GM12878 (cell line): ENCODE results near the gene RAPGEF6.

ENCODE experiments used
- CHD1 ChIP-seq: IDR thresholded peaks from 2 replicates; pipeline ENCODE4 v1.6.1; 2012; ENCODE audit warnings: low read depth, low read length, improper control_type of control experiment
- POLR2A ChIP-seq: IDR thresholded peaks from 2 replicates; pipeline ENCODE4 v1.6.1; 2011; ENCODE audit warnings: low read depth, mild to moderate bottlenecking, low read length
- SIN3A ChIP-seq: IDR thresholded peaks from 2 replicates; pipeline ENCODE4 v1.6.1; 2012; ENCODE audit warnings: low read depth, low read length, improper control_type of control experiment
- TF ChIP-seq, protein P1 (sequence below): fragments of 150-350 bp; IDR thresholded peaks from 2 replicates; pipeline ENCODE4 v1.6.1; 2016; ENCODE audit warnings: low read depth, low read length
- TF ChIP-seq, protein P2 (sequence below), 3 experiments: IDR thresholded peaks in 2 of 3; conservative IDR thresholded peaks in 1 of 3; 2 replicates each; pipeline ENCODE4 v1.5.1; 2011; ENCODE audit warnings: low read depth in 3 of 3, low read length in 3 of 3, mild to moderate bottlenecking in 3 of 3, control low read depth in 2 of 3, moderate library complexity in 2 of 3, inconsistent platforms in 1 of 3, mixed read lengths in 1 of 3; ENCODE audit not compliant: control insufficient read depth in 2 of 3, insufficient read depth in 1 of 3; ENCODE audit errors: extremely low read depth in 1 of 3

- TF ChIP-seq CHD1: no peak
- TF ChIP-seq SIN3A: no peak
- TF ChIP-seq, protein P1, sequence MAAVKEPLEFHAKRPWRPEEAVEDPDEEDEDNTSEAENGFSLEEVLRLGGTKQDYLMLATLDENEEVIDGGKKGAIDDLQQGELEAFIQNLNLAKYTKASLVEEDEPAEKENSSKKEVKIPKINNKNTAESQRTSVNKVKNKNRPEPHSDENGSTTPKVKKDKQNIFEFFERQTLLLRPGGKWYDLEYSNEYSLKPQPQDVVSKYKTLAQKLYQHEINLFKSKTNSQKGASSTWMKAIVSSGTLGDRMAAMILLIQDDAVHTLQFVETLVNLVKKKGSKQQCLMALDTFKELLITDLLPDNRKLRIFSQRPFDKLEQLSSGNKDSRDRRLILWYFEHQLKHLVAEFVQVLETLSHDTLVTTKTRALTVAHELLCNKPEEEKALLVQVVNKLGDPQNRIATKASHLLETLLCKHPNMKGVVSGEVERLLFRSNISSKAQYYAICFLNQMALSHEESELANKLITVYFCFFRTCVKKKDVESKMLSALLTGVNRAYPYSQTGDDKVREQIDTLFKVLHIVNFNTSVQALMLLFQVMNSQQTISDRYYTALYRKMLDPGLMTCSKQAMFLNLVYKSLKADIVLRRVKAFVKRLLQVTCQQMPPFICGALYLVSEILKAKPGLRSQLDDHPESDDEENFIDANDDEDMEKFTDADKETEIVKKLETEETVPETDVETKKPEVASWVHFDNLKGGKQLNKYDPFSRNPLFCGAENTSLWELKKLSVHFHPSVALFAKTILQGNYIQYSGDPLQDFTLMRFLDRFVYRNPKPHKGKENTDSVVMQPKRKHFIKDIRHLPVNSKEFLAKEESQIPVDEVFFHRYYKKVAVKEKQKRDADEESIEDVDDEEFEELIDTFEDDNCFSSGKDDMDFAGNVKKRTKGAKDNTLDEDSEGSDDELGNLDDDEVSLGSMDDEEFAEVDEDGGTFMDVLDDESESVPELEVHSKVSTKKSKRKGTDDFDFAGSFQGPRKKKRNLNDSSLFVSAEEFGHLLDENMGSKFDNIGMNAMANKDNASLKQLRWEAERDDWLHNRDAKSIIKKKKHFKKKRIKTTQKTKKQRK: no peak
- TF ChIP-seq POLR2A: no peak
- TF ChIP-seq, protein P2, sequence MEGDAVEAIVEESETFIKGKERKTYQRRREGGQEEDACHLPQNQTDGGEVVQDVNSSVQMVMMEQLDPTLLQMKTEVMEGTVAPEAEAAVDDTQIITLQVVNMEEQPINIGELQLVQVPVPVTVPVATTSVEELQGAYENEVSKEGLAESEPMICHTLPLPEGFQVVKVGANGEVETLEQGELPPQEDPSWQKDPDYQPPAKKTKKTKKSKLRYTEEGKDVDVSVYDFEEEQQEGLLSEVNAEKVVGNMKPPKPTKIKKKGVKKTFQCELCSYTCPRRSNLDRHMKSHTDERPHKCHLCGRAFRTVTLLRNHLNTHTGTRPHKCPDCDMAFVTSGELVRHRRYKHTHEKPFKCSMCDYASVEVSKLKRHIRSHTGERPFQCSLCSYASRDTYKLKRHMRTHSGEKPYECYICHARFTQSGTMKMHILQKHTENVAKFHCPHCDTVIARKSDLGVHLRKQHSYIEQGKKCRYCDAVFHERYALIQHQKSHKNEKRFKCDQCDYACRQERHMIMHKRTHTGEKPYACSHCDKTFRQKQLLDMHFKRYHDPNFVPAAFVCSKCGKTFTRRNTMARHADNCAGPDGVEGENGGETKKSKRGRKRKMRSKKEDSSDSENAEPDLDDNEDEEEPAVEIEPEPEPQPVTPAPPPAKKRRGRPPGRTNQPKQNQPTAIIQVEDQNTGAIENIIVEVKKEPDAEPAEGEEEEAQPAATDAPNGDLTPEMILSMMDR (IDR thresholded peaks at IDR 0.05 in 2 of 3, conservative IDR thresholded peaks at IDR 0.05 in 1 of 3; ENCODE audit: control insufficient read depth in 2 of 3, extremely low read depth in 1 of 3, insufficient read depth in 1 of 3, low read depth in 3 of 3, low read length in 3 of 3): no peak
These were observed 4.6 kb downstream of the RAPGEF6 start for GRCh38 chr5:131630208-131630962.
